ENCODE results near the gene MACROD2.

DNA sequence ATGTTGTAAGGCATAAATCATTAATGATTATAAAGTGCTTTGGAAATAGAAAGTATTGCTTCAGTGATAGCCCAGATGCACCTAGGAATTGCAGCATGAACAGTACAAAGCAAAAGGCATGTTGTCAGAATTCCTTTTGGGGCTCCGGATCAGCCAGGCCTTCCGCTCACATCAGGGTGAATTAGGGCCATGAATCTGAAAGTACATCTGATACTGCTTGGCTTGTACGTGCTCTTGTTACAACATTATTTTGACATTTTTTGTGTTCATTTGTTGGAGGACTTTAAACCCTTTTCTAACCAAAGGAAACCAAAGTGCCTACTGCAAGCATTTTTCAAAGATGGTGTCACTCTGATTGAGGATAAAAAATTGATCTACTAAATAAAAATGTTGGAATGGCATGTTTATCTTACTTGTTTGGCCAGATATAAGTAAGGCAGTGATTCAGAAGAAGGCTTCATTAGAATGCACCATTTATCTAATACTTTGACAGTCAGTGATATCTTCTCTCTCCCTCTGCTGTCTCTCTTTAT lies 1347.7 kb downstream of the MACROD2 start:
- TF ChIP-seq, protein P1, sequence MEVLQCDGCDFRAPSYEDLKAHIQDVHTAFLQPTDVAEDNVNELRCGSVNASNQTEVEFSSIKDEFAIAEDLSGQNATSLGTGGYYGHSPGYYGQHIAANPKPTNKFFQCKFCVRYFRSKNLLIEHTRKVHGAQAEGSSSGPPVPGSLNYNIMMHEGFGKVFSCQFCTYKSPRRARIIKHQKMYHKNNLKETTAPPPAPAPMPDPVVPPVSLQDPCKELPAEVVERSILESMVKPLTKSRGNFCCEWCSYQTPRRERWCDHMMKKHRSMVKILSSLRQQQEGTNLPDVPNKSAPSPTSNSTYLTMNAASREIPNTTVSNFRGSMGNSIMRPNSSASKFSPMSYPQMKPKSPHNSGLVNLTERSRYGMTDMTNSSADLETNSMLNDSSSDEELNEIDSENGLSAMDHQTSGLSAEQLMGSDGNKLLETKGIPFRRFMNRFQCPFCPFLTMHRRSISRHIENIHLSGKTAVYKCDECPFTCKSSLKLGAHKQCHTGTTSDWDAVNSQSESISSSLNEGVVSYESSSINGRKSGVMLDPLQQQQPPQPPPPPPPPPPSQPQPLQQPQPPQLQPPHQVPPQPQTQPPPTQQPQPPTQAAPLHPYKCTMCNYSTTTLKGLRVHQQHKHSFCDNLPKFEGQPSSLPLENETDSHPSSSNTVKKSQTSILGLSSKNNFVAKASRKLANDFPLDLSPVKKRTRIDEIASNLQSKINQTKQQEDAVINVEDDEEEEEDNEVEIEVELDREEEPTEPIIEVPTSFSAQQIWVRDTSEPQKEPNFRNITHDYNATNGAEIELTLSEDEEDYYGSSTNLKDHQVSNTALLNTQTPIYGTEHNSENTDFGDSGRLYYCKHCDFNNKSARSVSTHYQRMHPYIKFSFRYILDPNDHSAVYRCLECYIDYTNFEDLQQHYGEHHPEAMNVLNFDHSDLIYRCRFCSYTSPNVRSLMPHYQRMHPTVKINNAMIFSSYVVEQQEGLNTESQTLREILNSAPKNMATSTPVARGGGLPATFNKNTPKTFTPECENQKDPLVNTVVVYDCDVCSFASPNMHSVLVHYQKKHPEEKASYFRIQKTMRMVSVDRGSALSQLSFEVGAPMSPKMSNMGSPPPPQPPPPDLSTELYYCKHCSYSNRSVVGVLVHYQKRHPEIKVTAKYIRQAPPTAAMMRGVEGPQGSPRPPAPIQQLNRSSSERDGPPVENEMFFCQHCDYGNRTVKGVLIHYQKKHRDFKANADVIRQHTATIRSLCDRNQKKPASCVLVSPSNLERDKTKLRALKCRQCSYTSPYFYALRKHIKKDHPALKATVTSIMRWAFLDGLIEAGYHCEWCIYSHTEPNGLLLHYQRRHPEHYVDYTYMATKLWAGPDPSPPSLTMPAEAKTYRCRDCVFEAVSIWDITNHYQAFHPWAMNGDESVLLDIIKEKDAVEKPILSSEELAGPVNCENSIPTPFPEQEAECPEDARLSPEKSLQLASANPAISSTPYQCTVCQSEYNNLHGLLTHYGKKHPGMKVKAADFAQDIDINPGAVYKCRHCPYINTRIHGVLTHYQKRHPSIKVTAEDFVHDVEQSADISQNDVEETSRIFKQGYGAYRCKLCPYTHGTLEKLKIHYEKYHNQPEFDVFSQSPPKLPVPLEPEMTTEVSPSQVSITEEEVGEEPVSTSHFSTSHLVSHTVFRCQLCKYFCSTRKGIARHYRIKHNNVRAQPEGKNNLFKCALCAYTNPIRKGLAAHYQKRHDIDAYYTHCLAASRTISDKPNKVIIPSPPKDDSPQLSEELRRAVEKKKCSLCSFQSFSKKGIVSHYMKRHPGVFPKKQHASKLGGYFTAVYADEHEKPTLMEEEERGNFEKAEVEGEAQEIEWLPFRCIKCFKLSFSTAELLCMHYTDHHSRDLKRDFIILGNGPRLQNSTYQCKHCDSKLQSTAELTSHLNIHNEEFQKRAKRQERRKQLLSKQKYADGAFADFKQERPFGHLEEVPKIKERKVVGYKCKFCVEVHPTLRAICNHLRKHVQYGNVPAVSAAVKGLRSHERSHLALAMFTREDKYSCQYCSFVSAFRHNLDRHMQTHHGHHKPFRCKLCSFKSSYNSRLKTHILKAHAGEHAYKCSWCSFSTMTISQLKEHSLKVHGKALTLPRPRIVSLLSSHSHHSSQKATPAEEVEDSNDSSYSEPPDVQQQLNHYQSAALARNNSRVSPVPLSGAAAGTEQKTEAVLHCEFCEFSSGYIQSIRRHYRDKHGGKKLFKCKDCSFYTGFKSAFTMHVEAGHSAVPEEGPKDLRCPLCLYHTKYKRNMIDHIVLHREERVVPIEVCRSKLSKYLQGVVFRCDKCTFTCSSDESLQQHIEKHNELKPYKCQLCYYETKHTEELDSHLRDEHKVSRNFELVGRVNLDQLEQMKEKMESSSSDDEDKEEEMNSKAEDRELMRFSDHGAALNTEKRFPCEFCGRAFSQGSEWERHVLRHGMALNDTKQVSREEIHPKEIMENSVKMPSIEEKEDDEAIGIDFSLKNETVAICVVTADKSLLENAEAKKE (CRISPR knock-in tag; IDR thresholded peaks at IDR 0.05) = no peak
- TF ChIP-seq, protein P2, sequence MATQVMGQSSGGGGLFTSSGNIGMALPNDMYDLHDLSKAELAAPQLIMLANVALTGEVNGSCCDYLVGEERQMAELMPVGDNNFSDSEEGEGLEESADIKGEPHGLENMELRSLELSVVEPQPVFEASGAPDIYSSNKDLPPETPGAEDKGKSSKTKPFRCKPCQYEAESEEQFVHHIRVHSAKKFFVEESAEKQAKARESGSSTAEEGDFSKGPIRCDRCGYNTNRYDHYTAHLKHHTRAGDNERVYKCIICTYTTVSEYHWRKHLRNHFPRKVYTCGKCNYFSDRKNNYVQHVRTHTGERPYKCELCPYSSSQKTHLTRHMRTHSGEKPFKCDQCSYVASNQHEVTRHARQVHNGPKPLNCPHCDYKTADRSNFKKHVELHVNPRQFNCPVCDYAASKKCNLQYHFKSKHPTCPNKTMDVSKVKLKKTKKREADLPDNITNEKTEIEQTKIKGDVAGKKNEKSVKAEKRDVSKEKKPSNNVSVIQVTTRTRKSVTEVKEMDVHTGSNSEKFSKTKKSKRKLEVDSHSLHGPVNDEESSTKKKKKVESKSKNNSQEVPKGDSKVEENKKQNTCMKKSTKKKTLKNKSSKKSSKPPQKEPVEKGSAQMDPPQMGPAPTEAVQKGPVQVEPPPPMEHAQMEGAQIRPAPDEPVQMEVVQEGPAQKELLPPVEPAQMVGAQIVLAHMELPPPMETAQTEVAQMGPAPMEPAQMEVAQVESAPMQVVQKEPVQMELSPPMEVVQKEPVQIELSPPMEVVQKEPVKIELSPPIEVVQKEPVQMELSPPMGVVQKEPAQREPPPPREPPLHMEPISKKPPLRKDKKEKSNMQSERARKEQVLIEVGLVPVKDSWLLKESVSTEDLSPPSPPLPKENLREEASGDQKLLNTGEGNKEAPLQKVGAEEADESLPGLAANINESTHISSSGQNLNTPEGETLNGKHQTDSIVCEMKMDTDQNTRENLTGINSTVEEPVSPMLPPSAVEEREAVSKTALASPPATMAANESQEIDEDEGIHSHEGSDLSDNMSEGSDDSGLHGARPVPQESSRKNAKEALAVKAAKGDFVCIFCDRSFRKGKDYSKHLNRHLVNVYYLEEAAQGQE (IDR thresholded peaks at IDR 0.05; ENCODE audit: unreplicated experiment) = no peak
- TF ChIP-seq POLR2AphosphoS5 (IDR thresholded peaks at IDR 0.05; ENCODE audit: low read depth) = no peak
- TF ChIP-seq, protein P3, sequence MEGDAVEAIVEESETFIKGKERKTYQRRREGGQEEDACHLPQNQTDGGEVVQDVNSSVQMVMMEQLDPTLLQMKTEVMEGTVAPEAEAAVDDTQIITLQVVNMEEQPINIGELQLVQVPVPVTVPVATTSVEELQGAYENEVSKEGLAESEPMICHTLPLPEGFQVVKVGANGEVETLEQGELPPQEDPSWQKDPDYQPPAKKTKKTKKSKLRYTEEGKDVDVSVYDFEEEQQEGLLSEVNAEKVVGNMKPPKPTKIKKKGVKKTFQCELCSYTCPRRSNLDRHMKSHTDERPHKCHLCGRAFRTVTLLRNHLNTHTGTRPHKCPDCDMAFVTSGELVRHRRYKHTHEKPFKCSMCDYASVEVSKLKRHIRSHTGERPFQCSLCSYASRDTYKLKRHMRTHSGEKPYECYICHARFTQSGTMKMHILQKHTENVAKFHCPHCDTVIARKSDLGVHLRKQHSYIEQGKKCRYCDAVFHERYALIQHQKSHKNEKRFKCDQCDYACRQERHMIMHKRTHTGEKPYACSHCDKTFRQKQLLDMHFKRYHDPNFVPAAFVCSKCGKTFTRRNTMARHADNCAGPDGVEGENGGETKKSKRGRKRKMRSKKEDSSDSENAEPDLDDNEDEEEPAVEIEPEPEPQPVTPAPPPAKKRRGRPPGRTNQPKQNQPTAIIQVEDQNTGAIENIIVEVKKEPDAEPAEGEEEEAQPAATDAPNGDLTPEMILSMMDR (conservative IDR thresholded peaks at IDR 0.05; ENCODE audit: low read depth in 2 of 2) = no peak
- TF ChIP-seq EZH2 (IDR thresholded peaks at IDR 0.05; ENCODE audit: low read depth, unreplicated experiment) = no peak
- no peak for TF ChIP-seq ZNF114 (CRISPR knock-in tag; IDR thresholded peaks at IDR 0.05)
- no peak for TF ChIP-seq CREB1 (CRISPR knock-in tag; IDR thresholded peaks at IDR 0.05; ENCODE audit: low read depth)

Data from GM23338 (cell line).